ENCODE data around the gene RPRD2. TPM values are rescaled to one million over a fixed set of nuclear protein-coding genes. Genes with fewer than 3 reads are reported as not detected.

The RPRD2 gene
- polyA plus RNA-seq, 1 donor (not counting 4 experiments of a cell fraction or from before 2014, with no cell fraction given): 9.1 TPM

GRCh38 chr1:150477733-150478132 lies 113.8 kb downstream of the RPRD2 start:
- H3K9me3 ChIP-seq (ENCODE audit: control insufficient read depth, low read depth, low read length): no peaks in the 10 kb centered on the region
- peak overlapping the region; percentile 87 for H3K4me2 ChIP-seq (ENCODE audit: control insufficient read depth, extremely low read depth, insufficient read depth, low read depth, low read length)
- DNase-seq (ENCODE audit: low read depth, low spot score) (peak; percentile 91), FAIRE-seq (peak; percentile 86)
- no peaks in the 10 kb centered on the region for H3K79me2 ChIP-seq (ENCODE audit: control insufficient read depth, insufficient read depth, low read length)
- peak overlapping the region; percentile 96 for H3K27ac ChIP-seq (ENCODE audit: control insufficient read depth, insufficient read depth, low read length)
- TF ChIP-seq EZH2 (IDR thresholded peaks at IDR 0.05; ENCODE audit: low read length) (no peak), CTCF (optimal IDR thresholded peaks at IDR 0.05 in 1 of 3, IDR thresholded peaks at IDR 0.05 in 1 of 3, conservative IDR thresholded peaks at IDR 0.05 in 1 of 3; ENCODE audit: extremely low read depth in 1 of 3, insufficient read depth in 2 of 3, low read length in 3 of 3) (no peak)
- H3K9me1 ChIP-seq (ENCODE audit: control insufficient read depth, extremely low read depth, insufficient read depth, low read length): no peaks in the 10 kb centered on the region
- peak overlapping the region in 1 of 3 experiments; percentile 5 for H3K4me3 ChIP-seq (ENCODE audit: control insufficient read depth in 2 of 3, extremely low read depth in 1 of 3, insufficient read depth in 2 of 3, low read depth in 1 of 3, low read length in 3 of 3)
- dilution Hi-C loops (cut with MboI; ENCODE audit: extremely low pct_ligation_motif_present, low sequenced_read_pairs): no loop called here
- peaks cover 30% of the 10 kb centered on the region for H3K4me1 ChIP-seq (ENCODE audit: control insufficient read depth, extremely low read depth, insufficient read depth, low read length)
- no peak overlapping the region for H2AFZ ChIP-seq (ENCODE audit: control insufficient read depth, low read length)
- H3K27me3 ChIP-seq (ENCODE audit: control insufficient read depth, extremely low read depth, insufficient read depth, low read length): no peaks in the 10 kb centered on the region
- peaks cover 0 to 1% of the 10 kb centered on the region in 2 experiments for H3K36me3 ChIP-seq (ENCODE audit: control insufficient read depth in 2 of 2, extremely low read depth in 1 of 2, insufficient read depth in 2 of 2, low read length in 2 of 2)
- peak overlapping the region; percentile 75 for H3K9ac ChIP-seq (ENCODE audit: control insufficient read depth, extremely low read depth, insufficient read depth, low read length)
- no peaks in the 10 kb centered on the region for H4K20me1 ChIP-seq (ENCODE audit: control insufficient read depth, extremely low read depth, insufficient read depth, low read length)

GRCh38 chr1:150479370-150479769 lies 115.4 kb downstream of the RPRD2 start:
- H3K79me2 ChIP-seq (ENCODE audit: control insufficient read depth, insufficient read depth, low read length): no peaks in the 10 kb centered on the region

More at GRCh38 chr1:150479370-150479769, 115.4 kb downstream of the RPRD2 start:
- H3K4me2 ChIP-seq (ENCODE audit: control insufficient read depth, extremely low read depth, insufficient read depth, low read depth, low read length): no peak overlapping the region
- H3K27ac ChIP-seq (ENCODE audit: control insufficient read depth, insufficient read depth, low read length): no peak overlapping the region
- FAIRE-seq (no peak), DNase-seq (ENCODE audit: low read depth, low spot score) (no peak)
- no peak overlapping the region for H3K9ac ChIP-seq (ENCODE audit: control insufficient read depth, extremely low read depth, insufficient read depth, low read length)
- H3K4me1 ChIP-seq (ENCODE audit: control insufficient read depth, extremely low read depth, insufficient read depth, low read length): peaks cover 30% of the 10 kb centered on the region
- H3K9me3 ChIP-seq (ENCODE audit: control insufficient read depth, low read depth, low read length): no peaks in the 10 kb centered on the region
- no peak overlapping the region for H3K4me3 ChIP-seq (ENCODE audit: control insufficient read depth in 2 of 3, extremely low read depth in 1 of 3, insufficient read depth in 2 of 3, low read depth in 1 of 3, low read length in 3 of 3)
- no peaks in the 10 kb centered on the region for H3K36me3 ChIP-seq (ENCODE audit: control insufficient read depth in 2 of 2, extremely low read depth in 1 of 2, insufficient read depth in 2 of 2, low read length in 2 of 2)
- H3K27me3 ChIP-seq (ENCODE audit: control insufficient read depth, extremely low read depth, insufficient read depth, low read length): no peaks in the 10 kb centered on the region
- no peaks in the 10 kb centered on the region for H3K9me1 ChIP-seq (ENCODE audit: control insufficient read depth, extremely low read depth, insufficient read depth, low read length)
- H2AFZ ChIP-seq (ENCODE audit: control insufficient read depth, low read length): no peak overlapping the region
- dilution Hi-C loops (cut with MboI; ENCODE audit: extremely low pct_ligation_motif_present, low sequenced_read_pairs): no loop called here
- H4K20me1 ChIP-seq (ENCODE audit: control insufficient read depth, extremely low read depth, insufficient read depth, low read length): no peaks in the 10 kb centered on the region
- TF ChIP-seq CTCF (optimal IDR thresholded peaks at IDR 0.05 in 1 of 3, IDR thresholded peaks at IDR 0.05 in 1 of 3, conservative IDR thresholded peaks at IDR 0.05 in 1 of 3; ENCODE audit: extremely low read depth in 1 of 3, insufficient read depth in 2 of 3, low read length in 3 of 3) (no peak), EZH2 (IDR thresholded peaks at IDR 0.05; ENCODE audit: low read length) (no peak)

Data from keratinocyte (primary cell).